HG03558 (cell line): Measurements from ENCODE around the gene SH3BGR.
"Not testable (repeated sequence)": the region's sequence is repeated elsewhere in the genome, so short reads cannot be mapped to it uniquely, and the experiment has no call there.

ENCODE experiments used
- ATAC-seq: cut with Tn5 transposase; IDR thresholded peaks from one replicate; pipeline ENCODE4 v1.9.1; 2021; ENCODE audit warnings: moderate number of reproducible peaks; ENCODE audit not compliant: unreplicated experiment; ENCODE audit errors: extremely low read depth

The SH3BGR gene

GRCh38 chr21:39537571-39537970 lies 85.8 kb downstream of the SH3BGR start:
- ATAC-seq, result no peak

DNA sequence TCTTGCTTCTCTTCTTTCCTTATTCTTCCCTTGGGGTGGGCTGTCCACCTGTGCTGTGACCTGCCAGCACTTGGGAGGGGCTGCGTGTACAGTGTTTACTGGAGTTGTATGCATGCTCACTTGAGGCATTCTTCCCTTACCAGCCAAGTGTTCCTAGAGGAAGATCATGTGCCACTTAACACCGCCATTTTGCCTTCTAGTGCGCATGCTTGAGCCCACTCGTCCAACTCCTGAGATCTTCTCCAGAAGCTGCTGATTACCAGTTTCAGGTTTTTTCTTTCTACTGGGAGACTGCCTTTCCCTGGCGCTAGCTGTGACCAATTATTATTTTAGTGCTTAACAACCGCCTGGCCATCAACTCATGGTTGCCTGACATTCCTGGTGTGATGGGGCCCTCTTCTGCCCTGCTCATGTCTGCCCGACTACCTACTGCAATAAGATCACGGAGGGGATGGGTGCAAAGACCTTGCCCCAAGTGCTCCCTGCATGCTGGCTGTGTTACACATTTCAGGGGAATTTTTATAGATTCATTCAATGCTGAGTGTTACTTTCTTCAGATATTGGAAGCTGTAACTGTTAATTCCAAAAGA lies 86.8 kb downstream of the SH3BGR start:
- ATAC-seq, result no peak

- not testable (repeated sequence) for ATAC-seq
Observed at GRCh38 chr21:39540367-39540766, 88.6 kb downstream of the SH3BGR start.

GRCh38 chr21:39542736-39543135 lies 91.0 kb downstream of the SH3BGR start:
- ATAC-seq, result no peak

- ATAC-seq, result no peak
Observed at GRCh38 chr21:39546522-39546921, 94.8 kb downstream of the SH3BGR start.

GRCh38 chr21:39552856-39553255 lies 101.1 kb downstream of the SH3BGR start:
- no peak for ATAC-seq

- no peak for ATAC-seq
Observed at GRCh38 chr21:39553331-39553730, 101.6 kb downstream of the SH3BGR start.

- no peak for ATAC-seq
Observed at GRCh38 chr21:39555911-39556590, 104.3 kb downstream of the SH3BGR start.

GRCh38 chr21:39559511-39559910 lies 107.7 kb downstream of the SH3BGR start:
- ATAC-seq, result no peak

DNA sequence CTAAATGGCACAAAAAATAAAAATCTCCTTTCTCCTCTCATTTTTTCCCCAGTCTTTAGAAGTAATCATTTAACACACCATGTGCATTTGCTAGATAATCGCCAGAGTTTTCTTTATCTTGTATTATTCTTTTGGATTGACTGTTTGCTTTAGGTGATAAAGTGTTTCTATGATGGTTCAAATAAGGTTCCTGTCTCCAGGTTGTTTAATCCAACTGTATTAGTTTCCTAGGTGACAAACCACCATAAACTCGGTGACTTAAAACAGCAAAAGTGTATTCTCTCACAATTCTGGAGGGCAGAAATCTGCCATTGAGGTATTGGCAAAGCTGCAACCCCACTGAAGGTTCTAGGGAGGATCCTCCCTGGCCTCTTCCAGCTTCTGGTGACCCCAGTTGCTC lies 109.4 kb downstream of the SH3BGR start:
- no peak for ATAC-seq

GRCh38 chr21:39562791-39563770 lies 111.3 kb downstream of the SH3BGR start:
- no peak for ATAC-seq

DNA sequence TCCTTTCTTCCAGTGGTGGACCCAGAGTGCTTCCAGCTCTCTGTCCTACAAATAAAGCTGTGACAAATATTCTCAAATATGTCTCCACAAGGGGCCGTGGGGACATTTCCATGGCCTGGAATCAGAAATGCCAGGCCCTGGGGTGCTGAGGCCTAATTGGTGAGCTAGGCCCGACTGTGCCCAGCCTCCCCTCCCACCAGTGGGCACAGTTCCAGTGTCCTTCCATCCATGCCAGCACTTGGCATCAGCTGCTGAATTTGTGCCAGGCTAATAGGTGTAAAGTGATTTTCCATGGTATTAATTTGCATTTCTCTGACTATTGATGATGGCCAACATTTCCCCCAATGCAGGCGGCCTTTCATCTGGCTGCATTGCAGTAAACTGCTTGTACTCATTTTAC lies 112.4 kb downstream of the SH3BGR start:
- ATAC-seq, result no peak
